ENCODE data around the gene MYL4. TPM values are rescaled to one million over a fixed set of nuclear protein-coding genes. Genes with fewer than 3 reads are reported as not detected.
"Not testable (repeated sequence)": the region's sequence is repeated elsewhere in the genome, so short reads cannot be mapped to it uniquely, and the experiment has no call there.

Gene MYL4
- total and polyA plus RNA-seq, 4 experiments from 2014 or later: not detected

- no peak overlapping the region for H3K27ac Mint-ChIP-seq
- H3K4me1 ChIP-seq (ENCODE audit: insufficient read depth, low read length): peaks cover 13% of the 10 kb centered on the region
- no peak for DNase-seq
- ChIA-PET CTCF (ENCODE audit: partially characterized antibody) (no interaction called here), POLR2A (ENCODE audit: partially characterized antibody) (no interaction called here)
- no peak overlapping the region for H3K4me3 Mint-ChIP-seq
- intact Hi-C loops (cut with micrococcal nuclease): no loop called here
- H3K36me3 Mint-ChIP-seq: no peaks in the 10 kb centered on the region
- H3K36me3 ChIP-seq (ENCODE audit: insufficient read depth, low read length): no peaks in the 10 kb centered on the region
- H3K27me3 Mint-ChIP-seq: peaks cover 36 to 39% of the 10 kb centered on the region in 2 donors
- peaks cover 2 to 13% (median 8%) of the 10 kb centered on the region in 4 donors for H3K4me1 Mint-ChIP-seq
- peaks cover 14% of the 10 kb centered on the region for H3K27me3 ChIP-seq (ENCODE audit: insufficient read depth, low read length)
- no peak overlapping the region for H3K4me3 ChIP-seq (ENCODE audit: low read length in 2 of 2)
- no peaks in the 10 kb centered on the region for H3K9me3 ChIP-seq (ENCODE audit: control insufficient read depth in 1 of 2, low read length in 2 of 2)
- H3K27ac ChIP-seq (ENCODE audit: low read depth, low read length): no peak overlapping the region
- H3K9me3 Mint-ChIP-seq: no peaks in the 10 kb centered on the region
Measured at GRCh38 chr17:47257651-47258339, 48.6 kb downstream of the MYL4 start.

GRCh38 chr17:47262586-47262985 lies 53.4 kb downstream of the MYL4 start:
- H3K27me3 Mint-ChIP-seq: peaks cover 14 to 22% of the 10 kb centered on the region in 2 donors

GRCh38 chr17:47264166-47264565 lies 55.0 kb downstream of the MYL4 start:
- no peak for DNase-seq
- Mint-ChIP-seq H3K4me3 (no peak overlapping the region), H3K27ac (no peak overlapping the region), H3K9me3 (peaks cover 0 to under 1% (median 0%) of the 10 kb centered on the region in 8 donors), H3K36me3 (no peaks in the 10 kb centered on the region), H3K4me1 (no peaks in the 10 kb centered on the region), H3K27me3 (peaks cover 5 to 10% of the 10 kb centered on the region in 2 donors)
- Histone ChIP-seq H3K36me3 (ENCODE audit: insufficient read depth, low read length) (no peaks in the 10 kb centered on the region), H3K27ac (ENCODE audit: low read depth, low read length) (no peak overlapping the region), H3K27me3 (ENCODE audit: insufficient read depth, low read length) (no peaks in the 10 kb centered on the region), H3K9me3 (ENCODE audit: control insufficient read depth in 1 of 2, low read length in 2 of 2) (no peaks in the 10 kb centered on the region), H3K4me1 (ENCODE audit: insufficient read depth, low read length) (no peaks in the 10 kb centered on the region), H3K4me3 (ENCODE audit: low read length in 2 of 2) (no peak overlapping the region)
- ChIA-PET POLR2A (ENCODE audit: partially characterized antibody) (no interaction called here), CTCF (ENCODE audit: partially characterized antibody) (no interaction called here)
- intact Hi-C loops (cut with micrococcal nuclease): no loop called here

More at GRCh38 chr17:47262586-47262985, 53.4 kb downstream of the MYL4 start:
- Mint-ChIP-seq H3K27ac (no peak overlapping the region), H3K4me3 (no peak overlapping the region), H3K4me1 (no peaks in the 10 kb centered on the region), H3K9me3 (no peaks in the 10 kb centered on the region), H3K36me3 (no peaks in the 10 kb centered on the region)
- Histone ChIP-seq H3K9me3 (ENCODE audit: control insufficient read depth in 1 of 2, low read length in 2 of 2) (no peaks in the 10 kb centered on the region), H3K4me3 (ENCODE audit: low read length in 2 of 2) (no peak overlapping the region), H3K27me3 (ENCODE audit: insufficient read depth, low read length) (peaks cover 7% of the 10 kb centered on the region), H3K27ac (ENCODE audit: low read depth, low read length) (no peak overlapping the region), H3K36me3 (ENCODE audit: insufficient read depth, low read length) (no peaks in the 10 kb centered on the region), H3K4me1 (ENCODE audit: insufficient read depth, low read length) (peaks cover 3% of the 10 kb centered on the region)
- POLR2A ChIA-PET (ENCODE audit: partially characterized antibody): no interaction called here
- CTCF ChIA-PET (ENCODE audit: partially characterized antibody): interaction anchor here (1.9 kb wide), 1 partner anchor 32 kb away, joined by 5 read pairs; no protein-coding TSS in a partner anchor
- no peak for DNase-seq
- intact Hi-C loops (cut with micrococcal nuclease): no loop called here

- Mint-ChIP-seq H3K36me3 (peaks cover 0 to 4% of the 10 kb centered on the region in 2 donors), H3K9me3 (peaks cover 0 to 5% (median 3%) of the 10 kb centered on the region in 8 donors), H3K4me3 (no peak overlapping the region), H3K4me1 (no peaks in the 10 kb centered on the region), H3K27me3 (peaks cover 2 to 7% of the 10 kb centered on the region in 2 donors), H3K27ac (no peak overlapping the region)
- no peaks in the 10 kb centered on the region for H3K27me3 ChIP-seq (ENCODE audit: insufficient read depth, low read length)
- POLR2A ChIA-PET (ENCODE audit: partially characterized antibody): no interaction called here
- no peak overlapping the region for H3K4me3 ChIP-seq (ENCODE audit: low read length in 2 of 2)
- no peak overlapping the region for H3K27ac ChIP-seq (ENCODE audit: low read depth, low read length)
- H3K36me3 ChIP-seq (ENCODE audit: insufficient read depth, low read length): no peaks in the 10 kb centered on the region
- DNase-seq: no peak
- intact Hi-C loops (cut with micrococcal nuclease): no loop called here
- CTCF ChIA-PET (ENCODE audit: partially characterized antibody): no interaction called here
- H3K4me1 ChIP-seq (ENCODE audit: insufficient read depth, low read length): no peaks in the 10 kb centered on the region
- H3K9me3 ChIP-seq (ENCODE audit: control insufficient read depth in 1 of 2, low read length in 2 of 2): no peaks in the 10 kb centered on the region
Measured at GRCh38 chr17:47265983-47266541, 56.9 kb downstream of the MYL4 start.

- Histone ChIP-seq H3K4me1 (ENCODE audit: insufficient read depth, low read length) (no peaks in the 10 kb centered on the region), H3K36me3 (ENCODE audit: insufficient read depth, low read length) (no peaks in the 10 kb centered on the region), H3K9me3 (ENCODE audit: control insufficient read depth in 1 of 2, low read length in 2 of 2) (no peaks in the 10 kb centered on the region), H3K27ac (ENCODE audit: low read depth, low read length) (no peak overlapping the region), H3K4me3 (ENCODE audit: low read length in 2 of 2) (no peak overlapping the region), H3K27me3 (ENCODE audit: insufficient read depth, low read length) (no peaks in the 10 kb centered on the region)
- Mint-ChIP-seq H3K4me1 (no peaks in the 10 kb centered on the region), H3K27me3 (peaks cover 2 to 7% of the 10 kb centered on the region in 2 donors), H3K9me3 (peaks cover 0 to 5% (median 3%) of the 10 kb centered on the region in 8 donors), H3K4me3 (no peak overlapping the region), H3K27ac (no peak overlapping the region), H3K36me3 (peaks cover 0 to 4% of the 10 kb centered on the region in 2 donors)
- intact Hi-C loops (cut with micrococcal nuclease): no loop called here
- CTCF ChIA-PET (ENCODE audit: partially characterized antibody): no interaction called here
- POLR2A ChIA-PET (ENCODE audit: partially characterized antibody): no interaction called here
- DNase-seq: no peak
Measured at GRCh38 chr17:47266782-47267181, 57.6 kb downstream of the MYL4 start.

DNA sequence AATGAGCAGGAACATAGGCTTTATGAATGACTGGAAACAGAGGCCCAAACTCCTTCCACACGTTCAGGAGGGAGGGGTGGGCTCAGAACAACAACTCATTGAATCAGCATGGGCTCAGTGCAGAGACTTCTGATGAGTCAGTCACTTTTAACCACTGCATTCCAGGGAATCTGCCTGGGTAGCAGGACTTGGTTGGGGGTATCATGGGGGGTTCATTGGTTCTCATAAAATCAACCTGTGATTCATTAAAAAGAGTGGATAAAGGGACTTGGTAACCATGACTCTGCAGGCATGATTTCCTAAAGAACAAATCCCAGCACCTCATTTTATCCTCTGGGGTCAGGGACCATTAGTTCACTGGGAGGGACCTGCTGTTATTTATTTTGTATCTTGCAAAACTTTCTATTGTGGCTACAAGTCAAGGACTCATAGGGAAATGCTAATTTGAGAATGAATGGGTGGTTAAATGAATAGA lies 58.2 kb downstream of the MYL4 start:
- Mint-ChIP-seq H3K27ac (no peak overlapping the region), H3K36me3 (peaks cover 0 to 4% of the 10 kb centered on the region in 2 donors), H3K4me3 (no peak overlapping the region), H3K27me3 (peaks cover 2 to 7% of the 10 kb centered on the region in 2 donors), H3K4me1 (no peaks in the 10 kb centered on the region), H3K9me3 (peaks cover 0 to 5% (median 3%) of the 10 kb centered on the region in 8 donors)
- H3K4me3 ChIP-seq (ENCODE audit: low read length in 2 of 2): no peak overlapping the region
- no peaks in the 10 kb centered on the region for H3K27me3 ChIP-seq (ENCODE audit: insufficient read depth, low read length)
- no peak for DNase-seq
- no peak overlapping the region for H3K27ac ChIP-seq (ENCODE audit: low read depth, low read length)
- no peaks in the 10 kb centered on the region for H3K4me1 ChIP-seq (ENCODE audit: insufficient read depth, low read length)
- ChIA-PET POLR2A (ENCODE audit: partially characterized antibody) (no interaction called here), CTCF (ENCODE audit: partially characterized antibody) (no interaction called here)
- intact Hi-C loops (cut with micrococcal nuclease): no loop called here
- H3K36me3 ChIP-seq (ENCODE audit: insufficient read depth, low read length): no peaks in the 10 kb centered on the region
- no peaks in the 10 kb centered on the region for H3K9me3 ChIP-seq (ENCODE audit: control insufficient read depth in 1 of 2, low read length in 2 of 2)

GRCh38 chr17:47268964-47269363 lies 59.8 kb downstream of the MYL4 start:
- H3K4me3 ChIP-seq (ENCODE audit: low read length in 2 of 2); intact Hi-C loops (cut with micrococcal nuclease); H3K27me3 ChIP-seq (ENCODE audit: insufficient read depth, low read length); H3K27me3 Mint-ChIP-seq; POLR2A ChIA-PET (ENCODE audit: partially characterized antibody); H3K36me3 ChIP-seq (ENCODE audit: insufficient read depth, low read length); CTCF ChIA-PET (ENCODE audit: partially characterized antibody); H3K9me3 Mint-ChIP-seq; H3K36me3 Mint-ChIP-seq; H3K9me3 ChIP-seq (ENCODE audit: control insufficient read depth in 1 of 2, low read length in 2 of 2); H3K27ac Mint-ChIP-seq; H3K4me3 Mint-ChIP-seq; DNase-seq; H3K27ac ChIP-seq (ENCODE audit: low read depth, low read length); H3K4me1 Mint-ChIP-seq; H3K4me1 ChIP-seq (ENCODE audit: insufficient read depth, low read length): not testable (repeated sequence)
